ENCODE data around the gene SYTL1.

DNA sequence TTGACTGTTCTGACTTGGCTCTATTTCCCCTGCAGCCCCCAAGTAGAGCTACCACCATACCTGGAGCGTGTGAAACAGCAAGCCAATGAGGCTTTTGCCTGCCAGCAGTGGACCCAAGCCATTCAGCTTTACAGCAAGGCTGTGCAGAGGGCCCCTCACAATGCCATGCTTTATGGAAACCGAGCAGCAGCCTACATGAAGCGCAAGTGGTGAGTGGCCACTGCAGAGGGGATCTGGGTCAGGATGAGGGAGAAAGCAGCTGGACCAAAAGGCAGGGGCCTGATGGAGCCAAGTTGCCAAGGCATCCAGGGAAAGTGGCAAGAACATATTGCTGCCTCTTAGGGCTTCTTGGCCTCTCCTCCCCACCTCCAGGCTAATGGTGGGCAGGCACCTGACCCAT is 43.9 kb upstream of the SYTL1 start:
- TF ChIP-seq ZNF561 (CRISPR knock-in tag; conservative IDR thresholded peaks at IDR 0.05) (no peak), BACH1 (tag; IDR thresholded peaks at IDR 0.05) (no peak), SMARCA5 (IDR thresholded peaks at IDR 0.05) (no peak)

Data from K562 (cell line).